ENCODE results near the gene TOM1L2. TPM values are rescaled to one million over a fixed set of nuclear protein-coding genes. Genes with fewer than 3 reads are reported as not detected.

Gene TOM1L2
- total RNA-seq, 1 donor from 2014 or later: 16.3 TPM

DNA sequence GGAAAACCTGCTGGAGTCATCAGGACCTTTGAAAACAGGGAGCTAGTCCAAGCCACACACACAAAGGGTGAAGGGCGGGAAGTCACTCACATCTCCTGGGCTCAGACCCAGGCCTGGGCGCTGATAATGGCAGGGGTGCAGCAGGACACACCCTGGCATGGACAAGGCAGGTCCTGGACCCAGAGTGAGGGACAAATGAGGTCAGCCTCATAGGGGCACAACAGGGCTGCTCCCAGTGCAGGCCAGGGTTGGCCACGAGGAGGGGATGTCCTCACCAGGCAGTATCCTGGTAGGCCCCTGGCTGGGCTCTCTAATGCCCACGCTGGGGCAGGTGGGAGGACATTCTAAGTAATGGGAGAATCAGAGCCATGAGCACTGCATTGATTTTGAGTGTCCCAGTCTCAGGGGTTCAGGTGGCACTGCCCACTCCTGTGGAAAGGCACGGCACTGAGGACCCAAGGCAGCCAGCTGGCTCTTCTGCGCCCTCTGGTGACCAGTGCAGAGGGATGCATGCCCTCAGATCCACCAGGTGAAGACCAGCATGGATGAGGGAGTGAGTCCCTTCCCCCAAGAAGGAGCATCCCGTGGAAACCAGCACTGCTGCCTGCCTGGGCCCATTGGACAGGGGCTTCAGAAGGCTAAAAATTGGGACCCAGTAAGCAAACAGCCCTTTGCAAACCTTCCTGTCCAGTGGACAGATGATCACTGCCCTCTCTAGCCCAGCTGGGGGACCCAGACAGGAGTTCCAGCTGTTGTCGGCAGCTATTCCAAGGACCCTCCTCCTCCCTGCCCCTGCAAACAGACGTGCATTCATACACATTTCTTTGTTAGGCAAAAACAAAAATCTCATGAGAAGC lies 112.1 kb downstream of the TOM1L2 start:
- TF ChIP-seq, protein P1, sequence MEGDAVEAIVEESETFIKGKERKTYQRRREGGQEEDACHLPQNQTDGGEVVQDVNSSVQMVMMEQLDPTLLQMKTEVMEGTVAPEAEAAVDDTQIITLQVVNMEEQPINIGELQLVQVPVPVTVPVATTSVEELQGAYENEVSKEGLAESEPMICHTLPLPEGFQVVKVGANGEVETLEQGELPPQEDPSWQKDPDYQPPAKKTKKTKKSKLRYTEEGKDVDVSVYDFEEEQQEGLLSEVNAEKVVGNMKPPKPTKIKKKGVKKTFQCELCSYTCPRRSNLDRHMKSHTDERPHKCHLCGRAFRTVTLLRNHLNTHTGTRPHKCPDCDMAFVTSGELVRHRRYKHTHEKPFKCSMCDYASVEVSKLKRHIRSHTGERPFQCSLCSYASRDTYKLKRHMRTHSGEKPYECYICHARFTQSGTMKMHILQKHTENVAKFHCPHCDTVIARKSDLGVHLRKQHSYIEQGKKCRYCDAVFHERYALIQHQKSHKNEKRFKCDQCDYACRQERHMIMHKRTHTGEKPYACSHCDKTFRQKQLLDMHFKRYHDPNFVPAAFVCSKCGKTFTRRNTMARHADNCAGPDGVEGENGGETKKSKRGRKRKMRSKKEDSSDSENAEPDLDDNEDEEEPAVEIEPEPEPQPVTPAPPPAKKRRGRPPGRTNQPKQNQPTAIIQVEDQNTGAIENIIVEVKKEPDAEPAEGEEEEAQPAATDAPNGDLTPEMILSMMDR (IDR thresholded peaks at IDR 0.05; ENCODE audit: insufficient read depth, low read length, poor library complexity, severe bottlenecking): peak; percentile 95
- DNase-seq (ENCODE audit: low read depth): no peak

DNA sequence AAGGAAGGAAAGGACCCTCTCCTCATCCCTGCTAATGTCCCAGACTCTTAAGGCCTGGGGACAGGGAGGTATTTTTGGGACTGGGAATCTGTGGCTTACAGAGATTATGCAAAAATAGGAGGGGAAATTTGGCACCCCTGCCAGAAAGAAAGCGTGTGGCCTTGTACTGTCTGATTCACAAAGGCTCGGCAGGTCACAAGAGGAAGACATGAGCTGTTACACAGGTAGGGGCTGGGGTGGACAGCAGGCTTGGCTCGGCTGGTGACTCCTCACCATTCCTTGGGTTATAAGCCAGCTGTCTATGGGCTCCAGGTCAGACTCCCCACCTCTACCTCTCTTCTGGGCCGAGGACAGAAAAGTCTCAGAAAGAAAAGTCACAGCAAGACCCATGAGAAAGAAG lies 114.7 kb downstream of the TOM1L2 start:
- no peak overlapping the region for H3K4me3 ChIP-seq (ENCODE audit: low read depth, low read length)
- no peaks in the 10 kb centered on the region for H3K27me3 ChIP-seq (ENCODE audit: control insufficient read depth, insufficient read depth, low read length)
- TF ChIP-seq, protein P1 (IDR thresholded peaks at IDR 0.05; ENCODE audit: insufficient read depth, low read length, poor library complexity, severe bottlenecking): no peak
- no peak for DNase-seq (ENCODE audit: low read depth)
- no peaks in the 10 kb centered on the region for H3K36me3 ChIP-seq (ENCODE audit: control insufficient read depth, insufficient read depth, low read length)

More for the DNA sequence above, 112.1 kb downstream of the TOM1L2 start:
- Histone ChIP-seq H3K36me3 (ENCODE audit: control insufficient read depth, insufficient read depth, low read length) (no peaks in the 10 kb centered on the region), H3K27me3 (ENCODE audit: control insufficient read depth, insufficient read depth, low read length) (no peaks in the 10 kb centered on the region), H3K4me3 (ENCODE audit: low read depth, low read length) (no peak overlapping the region)

DNA sequence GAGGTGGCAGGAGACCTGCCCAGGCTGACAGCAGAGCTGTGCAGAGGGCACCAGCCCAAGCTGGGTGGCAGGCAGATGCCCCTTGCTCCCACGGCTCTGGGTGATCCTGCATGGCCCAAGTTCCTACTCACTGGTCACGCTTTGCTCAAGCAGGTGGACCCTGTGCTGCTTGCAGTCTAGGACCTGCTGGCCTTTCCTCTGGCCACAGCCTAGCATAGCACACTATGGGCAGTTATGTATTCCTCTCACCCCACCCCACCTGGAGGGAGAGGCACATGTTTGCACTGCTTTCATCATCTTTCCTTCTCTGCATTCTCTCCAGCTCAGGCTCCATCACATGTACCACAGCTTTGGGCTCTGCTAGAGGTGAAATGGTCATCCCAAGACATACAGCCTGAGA lies 115.8 kb downstream of the TOM1L2 start:
- no peak for DNase-seq (ENCODE audit: low read depth)
- no peaks in the 10 kb centered on the region for H3K36me3 ChIP-seq (ENCODE audit: control insufficient read depth, insufficient read depth, low read length)
- H3K27me3 ChIP-seq (ENCODE audit: control insufficient read depth, insufficient read depth, low read length): no peaks in the 10 kb centered on the region
- TF ChIP-seq, protein P1 (IDR thresholded peaks at IDR 0.05; ENCODE audit: insufficient read depth, low read length, poor library complexity, severe bottlenecking): no peak
- no peak overlapping the region for H3K4me3 ChIP-seq (ENCODE audit: low read depth, low read length)

DNA sequence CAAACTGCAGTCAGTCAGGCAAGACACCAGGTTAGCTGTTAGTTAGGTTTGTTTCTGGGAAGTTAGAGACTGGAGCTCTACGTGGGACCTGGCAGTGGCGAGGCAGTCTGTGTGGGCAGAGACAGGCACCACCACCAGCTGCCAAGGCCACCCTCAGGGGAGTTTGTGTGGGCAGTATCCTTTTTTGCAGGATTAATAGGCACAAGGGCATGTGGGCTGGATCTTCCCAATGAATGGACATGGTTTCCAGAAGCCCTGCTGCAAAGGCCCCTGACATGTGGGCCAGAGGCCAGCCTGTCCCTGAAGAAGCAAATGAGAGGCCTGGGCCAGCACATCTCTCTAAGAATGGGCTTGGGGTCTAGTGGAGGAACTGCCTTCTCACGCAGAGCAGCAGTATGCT lies 116.2 kb downstream of the TOM1L2 start:
- no peak overlapping the region for H3K4me3 ChIP-seq (ENCODE audit: low read depth, low read length)
- DNase-seq (ENCODE audit: low read depth): no peak
- TF ChIP-seq, protein P1 (IDR thresholded peaks at IDR 0.05; ENCODE audit: insufficient read depth, low read length, poor library complexity, severe bottlenecking): no peak
- H3K36me3 ChIP-seq (ENCODE audit: control insufficient read depth, insufficient read depth, low read length): no peaks in the 10 kb centered on the region
- H3K27me3 ChIP-seq (ENCODE audit: control insufficient read depth, insufficient read depth, low read length): no peaks in the 10 kb centered on the region

DNA sequence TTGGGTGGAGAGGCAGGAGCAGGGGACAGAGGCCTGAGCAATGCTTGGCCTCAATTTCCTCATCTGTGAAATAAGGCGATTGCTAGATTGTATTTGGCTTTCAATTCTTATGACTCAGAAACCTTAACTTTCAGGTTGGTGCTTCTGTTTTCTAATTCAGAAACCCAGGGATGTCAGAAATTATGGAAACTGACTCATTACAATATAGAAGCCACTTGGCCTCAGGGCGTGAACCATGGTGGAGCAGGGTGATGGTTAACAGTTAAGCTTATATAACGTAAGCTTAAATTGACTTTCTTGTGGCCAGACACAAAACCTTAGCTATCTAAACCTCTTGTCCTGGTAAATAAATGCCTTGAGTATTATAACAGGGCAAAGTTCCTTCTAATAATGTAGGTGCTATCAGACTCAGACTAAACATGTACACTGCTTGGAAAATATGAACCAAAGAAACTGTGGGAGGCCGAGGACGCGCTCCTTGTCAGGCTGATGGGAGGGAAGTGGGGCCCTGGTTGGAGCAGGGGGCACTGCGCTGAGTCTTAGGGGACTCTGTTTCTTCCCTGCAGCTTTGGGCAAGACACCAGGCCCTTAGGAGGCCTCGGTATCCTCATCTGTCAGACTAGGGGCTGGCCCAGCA lies 118.3 kb downstream of the TOM1L2 start:
- TF ChIP-seq, protein P1 (IDR thresholded peaks at IDR 0.05; ENCODE audit: insufficient read depth, low read length, poor library complexity, severe bottlenecking): no peak
- no peak for DNase-seq (ENCODE audit: low read depth)

More for the DNA sequence above, 118.3 kb downstream of the TOM1L2 start:
- Histone ChIP-seq H3K36me3 (ENCODE audit: control insufficient read depth, insufficient read depth, low read length) (no peaks in the 10 kb centered on the region), H3K4me3 (ENCODE audit: low read depth, low read length) (no peak overlapping the region), H3K27me3 (ENCODE audit: control insufficient read depth, insufficient read depth, low read length) (no peaks in the 10 kb centered on the region)

Measured in kidney epithelial cell (primary cell).